GM19035 (cell line): Measurements from ENCODE around the gene MMP1.
A peak's percentile ranks its signal among the peaks of the same experiment; 100 is the strongest.

ENCODE experiments used
- ATAC-seq: cut with Tn5 transposase; IDR thresholded peaks from one replicate; pipeline ENCODE4 v1.9.1; 2021; ENCODE audit not compliant: unreplicated experiment

The MMP1 gene

DNA sequence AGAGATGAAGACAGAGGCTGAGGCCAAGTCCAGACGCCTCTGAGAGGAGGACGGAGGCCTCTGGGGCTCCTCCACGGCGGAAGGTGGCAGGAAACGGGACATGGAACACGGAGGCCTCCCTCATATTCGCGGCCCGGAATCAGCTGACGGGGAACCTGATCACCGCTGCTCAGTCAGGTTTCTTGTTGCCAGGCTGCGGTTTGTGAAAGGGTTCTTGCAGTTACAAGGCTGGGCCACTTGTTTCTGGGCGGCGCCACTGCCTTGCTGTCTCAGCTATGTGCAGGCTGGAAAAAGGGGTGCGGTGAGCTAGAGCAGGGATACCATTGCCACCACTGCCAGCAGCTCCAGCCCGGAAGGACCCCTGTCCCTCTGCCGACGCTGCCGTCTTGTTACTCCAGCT is 10.0 kb upstream of the MMP1 start:
- no peak for ATAC-seq

DNA sequence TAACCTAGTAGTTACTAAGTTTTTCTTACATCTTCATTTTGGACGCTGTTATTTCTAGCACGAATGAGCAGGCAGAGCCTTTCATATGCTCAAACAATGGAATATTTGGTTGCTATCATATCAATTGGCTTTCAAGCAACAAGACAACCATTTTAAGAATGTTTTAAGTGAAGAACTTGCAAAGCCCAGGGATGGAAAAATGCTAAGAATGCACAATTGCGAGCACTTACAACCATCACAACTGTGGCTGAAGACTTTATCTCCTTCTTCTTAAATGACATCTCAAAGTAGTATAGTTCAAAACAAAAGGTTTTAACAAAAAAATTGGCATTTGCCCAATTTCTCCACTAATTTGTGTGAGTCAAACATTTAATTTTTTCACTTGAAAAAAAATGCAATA is 8.3 kb upstream of the MMP1 start:
- no peak for ATAC-seq

DNA sequence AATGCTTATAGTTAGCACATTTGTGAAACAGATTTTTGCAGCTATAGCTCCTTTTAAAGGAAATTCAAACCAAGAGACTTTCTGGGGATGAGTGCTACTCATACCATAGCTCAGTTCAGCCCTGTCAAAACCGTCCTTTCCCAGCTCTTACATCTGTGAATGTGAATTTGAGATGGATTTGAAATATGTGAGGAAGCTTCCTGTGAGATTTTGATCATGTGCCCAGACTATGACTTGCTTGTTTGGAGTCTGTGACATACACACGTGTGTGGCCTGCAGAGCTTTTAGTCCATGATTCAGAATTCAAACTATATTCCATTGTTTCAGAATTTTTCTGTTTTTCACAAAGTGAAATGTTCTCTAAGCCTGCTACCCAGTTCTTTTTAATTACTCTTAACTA is 4.4 kb upstream of the MMP1 start:
- ATAC-seq: no peak

DNA sequence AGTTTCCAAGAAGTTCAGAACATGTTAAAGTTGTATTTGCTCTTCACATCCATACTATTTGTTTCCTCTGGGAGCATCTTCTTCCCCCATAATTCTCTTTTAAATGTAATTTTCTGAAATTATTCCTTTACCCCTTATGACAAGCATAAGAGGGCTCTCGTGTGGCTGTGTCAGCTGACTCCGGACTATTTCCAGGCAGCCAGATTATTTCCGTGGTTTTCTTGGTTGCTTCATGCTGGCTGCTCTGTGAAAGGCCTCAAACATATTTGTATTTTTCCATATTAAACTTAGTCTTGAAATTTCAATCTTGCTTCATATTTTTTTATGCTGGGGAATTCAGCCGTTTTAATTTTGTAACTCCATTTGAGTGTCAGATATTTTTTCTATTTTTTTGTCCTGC is 2.8 kb upstream of the MMP1 start:
- ATAC-seq: no peak

DNA sequence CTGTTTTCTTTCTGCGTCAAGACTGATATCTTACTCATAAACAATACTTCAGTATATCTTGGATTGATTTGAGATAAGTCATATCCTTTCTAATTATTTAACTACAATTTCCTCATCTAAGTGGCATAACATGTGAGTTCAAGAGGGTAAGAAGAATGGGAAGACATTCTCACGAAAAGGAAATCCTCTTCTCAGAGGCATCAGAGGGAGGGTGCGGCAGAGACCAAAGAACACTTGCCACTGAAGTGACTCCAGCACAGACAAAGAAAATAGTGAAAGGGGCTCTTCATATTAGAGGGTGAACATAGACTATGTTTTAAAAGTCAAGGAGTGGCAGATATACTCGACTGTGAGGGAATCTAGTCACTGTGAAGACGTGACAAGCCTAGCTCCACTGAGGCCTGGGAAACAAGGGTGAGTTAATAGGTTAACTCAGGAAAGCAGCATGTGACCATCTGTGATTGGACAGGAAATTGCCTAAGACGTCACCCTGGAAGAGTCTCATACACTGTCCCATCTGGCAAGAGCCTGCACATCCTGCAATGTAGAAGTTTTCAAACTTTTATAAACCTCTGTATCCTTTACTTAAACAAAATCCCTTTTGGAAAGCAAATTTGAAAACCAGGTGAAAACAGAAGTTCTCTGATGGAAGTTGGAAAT is 1.9 kb upstream of the MMP1 start:
- ATAC-seq: no peak

DNA sequence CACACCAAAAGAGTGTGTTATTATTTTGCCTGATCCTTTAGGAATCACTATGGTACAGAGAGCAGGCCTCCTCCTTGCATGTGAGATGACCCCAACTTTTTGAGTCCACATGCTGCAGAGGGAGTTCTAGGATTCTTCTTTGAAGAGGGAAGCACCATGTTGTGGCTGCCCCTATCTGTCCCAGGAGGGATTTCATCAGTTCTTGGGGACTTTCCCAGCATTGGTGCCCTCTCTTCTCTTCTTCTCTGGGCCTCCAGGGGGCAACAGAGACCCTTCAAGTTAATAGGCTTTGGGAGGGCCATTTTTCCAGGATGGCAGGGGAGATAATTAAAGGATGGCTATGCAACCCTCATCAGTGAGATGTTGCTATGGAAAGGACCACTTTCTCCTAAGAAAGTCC is 3.6 kb downstream of the MMP1 start:
- ATAC-seq: peak; percentile 92

DNA sequence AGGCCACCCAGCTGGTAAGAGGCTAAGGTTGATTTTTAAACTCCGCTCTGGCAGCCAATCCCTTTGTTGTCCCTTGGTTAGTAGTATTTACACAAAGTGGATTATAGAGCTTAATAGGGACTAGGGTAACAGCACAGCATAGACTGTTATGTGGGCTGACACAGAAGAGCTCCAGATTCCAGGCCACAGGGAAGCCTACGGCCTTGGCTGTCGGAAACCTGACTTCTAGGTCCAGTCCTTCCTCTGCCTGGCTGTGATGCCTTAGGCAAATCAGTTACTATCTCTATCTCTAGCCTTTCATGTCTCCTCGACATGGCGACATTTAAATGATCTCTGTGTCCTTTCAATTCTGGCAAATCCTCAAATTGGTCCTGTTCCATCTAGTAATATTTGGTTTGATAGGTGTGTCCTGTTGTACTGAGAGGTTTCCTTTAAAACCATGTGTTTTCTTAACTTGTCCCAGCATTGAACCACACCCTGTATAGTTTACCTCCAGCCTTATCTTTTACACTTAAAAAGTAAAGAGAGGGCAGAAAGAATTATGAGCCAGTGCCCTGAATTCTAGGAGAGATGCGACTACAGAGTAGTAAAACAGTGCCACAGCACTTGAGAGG is 4.2 kb downstream of the MMP1 start:
- ATAC-seq: no peak

DNA sequence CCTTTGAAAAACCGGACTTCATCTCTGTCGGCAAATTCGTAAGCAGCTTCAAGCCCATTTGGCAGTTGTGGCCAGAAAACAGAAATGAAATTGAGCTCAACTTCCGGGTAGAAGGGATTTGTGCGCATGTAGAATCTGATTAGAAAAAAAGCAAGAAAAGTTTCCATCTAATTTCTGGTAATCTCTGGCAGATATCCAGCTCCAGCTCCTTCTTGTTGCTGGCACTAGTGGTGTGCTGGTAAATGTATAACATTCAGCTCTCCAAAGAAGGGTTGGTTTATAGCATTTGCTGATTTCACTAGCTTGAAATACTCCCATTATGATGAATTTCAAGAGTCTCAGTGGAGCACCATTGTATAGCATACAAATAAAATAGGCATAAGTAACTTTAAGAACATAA is 5.4 kb downstream of the MMP1 start:
- no peak for ATAC-seq

DNA sequence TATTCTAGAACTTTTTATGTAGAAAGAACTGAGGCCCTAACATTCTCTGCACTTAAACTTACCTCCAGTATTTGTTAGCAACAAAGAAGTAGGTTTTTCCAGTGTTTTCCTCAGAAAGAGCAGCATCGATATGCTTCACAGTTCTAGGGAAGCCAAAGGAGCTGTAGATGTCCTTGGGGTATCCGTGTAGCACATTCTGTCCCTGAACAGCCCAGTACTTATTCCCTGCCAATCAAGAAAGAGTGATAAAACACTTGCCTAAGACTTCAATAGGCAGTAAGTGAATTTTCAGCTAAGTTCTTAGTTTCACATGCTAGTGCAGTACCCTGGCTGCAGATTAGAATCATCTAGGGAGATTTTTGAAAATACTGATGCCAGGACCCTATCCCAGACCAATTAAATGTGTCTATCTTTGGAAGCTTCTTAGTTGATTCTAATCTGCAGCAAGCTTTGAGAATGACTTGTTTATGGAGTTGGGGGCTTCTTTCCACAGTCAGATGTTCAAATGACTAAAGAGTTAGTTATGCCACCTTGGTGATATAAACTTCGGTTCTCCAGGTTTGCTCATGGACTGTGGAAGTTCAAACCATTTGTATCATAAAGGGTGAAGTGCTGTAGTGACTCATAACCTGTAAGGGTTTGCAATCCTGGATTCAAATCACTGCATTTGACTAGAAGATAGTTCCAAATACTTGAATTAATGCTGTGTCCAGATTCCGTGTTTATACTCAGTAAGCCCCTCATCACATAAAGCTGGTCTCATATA is 6.5 kb downstream of the MMP1 start:
- no peak for ATAC-seq

DNA sequence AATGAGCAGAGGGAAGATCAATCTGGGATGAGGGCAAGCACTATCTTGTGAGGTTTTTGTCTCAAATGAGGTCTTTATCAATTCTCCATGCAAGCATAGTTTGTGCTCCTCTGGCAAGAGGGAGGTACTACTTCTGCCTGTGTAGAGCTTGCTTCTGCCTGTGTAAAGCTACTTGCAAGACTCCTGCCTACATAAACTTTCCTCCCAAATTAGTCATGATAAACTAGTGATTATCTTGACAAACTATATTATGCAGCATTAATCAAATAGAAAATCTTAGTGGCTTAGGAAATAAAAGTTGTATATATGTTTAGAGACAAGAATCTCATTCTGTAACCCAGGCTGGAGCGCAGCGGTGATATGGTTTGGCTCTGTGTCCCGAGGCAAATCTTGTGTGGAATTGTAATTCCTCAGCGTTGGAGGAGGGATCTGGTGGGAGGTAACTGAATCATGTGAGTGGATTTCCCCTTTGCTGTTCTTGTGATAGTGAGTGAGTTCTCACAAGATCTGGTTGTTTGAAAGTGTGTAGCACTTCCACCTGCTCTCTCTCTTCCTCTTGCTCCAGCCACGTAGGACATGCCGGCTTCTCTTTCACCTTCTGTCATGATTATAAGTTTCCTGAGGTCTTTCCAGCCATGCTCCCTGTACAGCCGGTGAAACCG is 9.5 kb downstream of the MMP1 start:
- ATAC-seq: no peak

DNA sequence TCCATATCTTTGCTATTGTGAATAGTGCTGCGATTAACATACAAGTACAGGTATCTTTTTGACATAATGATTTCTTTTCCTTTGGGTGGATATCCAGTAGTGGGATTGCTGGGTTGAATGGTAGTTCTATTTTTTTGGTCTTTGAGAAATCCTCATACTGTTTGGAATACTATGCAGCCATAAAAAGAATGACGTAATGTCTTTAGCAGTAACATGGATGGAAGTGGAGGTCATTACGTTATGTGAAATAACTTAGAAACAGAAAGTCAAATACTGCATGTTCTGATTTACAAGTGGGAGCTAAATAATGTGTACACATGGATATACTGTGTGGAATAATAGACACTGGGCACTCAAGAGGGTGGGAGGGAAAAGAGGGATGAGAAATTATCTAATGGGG is 13.6 kb downstream of the MMP1 start:
- no peak for ATAC-seq

DNA sequence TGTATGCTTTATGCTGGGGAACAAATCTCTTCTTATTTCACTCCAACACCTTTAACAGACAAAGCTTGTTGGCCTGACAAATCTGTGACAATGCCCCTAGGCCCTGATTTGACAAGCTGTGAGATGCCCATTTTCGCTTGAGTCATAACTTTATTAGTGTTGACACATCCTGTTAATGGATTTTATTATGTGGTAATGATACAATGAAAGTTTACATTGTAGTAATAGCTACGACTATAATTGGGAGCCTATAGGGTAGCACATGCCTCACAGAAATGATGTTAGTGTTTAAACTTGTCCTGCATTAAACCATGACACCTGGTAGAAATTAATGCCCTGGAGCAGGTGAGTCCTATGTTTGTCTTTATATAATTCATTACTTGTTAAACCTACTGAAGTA is 14.2 kb downstream of the MMP1 start:
- no peak for ATAC-seq

DNA sequence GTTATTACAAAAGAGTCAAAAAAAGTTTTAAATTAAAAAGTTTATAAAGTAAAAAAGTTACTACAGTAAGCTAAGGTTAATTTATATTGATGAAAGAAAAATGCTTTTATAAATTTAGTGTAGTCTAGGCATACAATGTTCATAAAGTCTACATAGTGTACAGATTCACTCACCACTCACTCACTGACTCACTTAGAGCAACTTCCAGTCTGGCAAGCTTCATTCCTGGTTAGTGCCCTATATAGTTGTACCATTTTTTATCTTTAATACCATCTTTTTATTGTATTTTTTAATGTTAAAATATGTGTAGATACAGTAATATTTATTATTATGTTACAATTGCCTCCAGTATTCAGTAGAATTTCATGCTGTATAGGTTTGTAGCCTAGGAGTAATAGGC is 14.9 kb downstream of the MMP1 start:
- no peak for ATAC-seq

DNA sequence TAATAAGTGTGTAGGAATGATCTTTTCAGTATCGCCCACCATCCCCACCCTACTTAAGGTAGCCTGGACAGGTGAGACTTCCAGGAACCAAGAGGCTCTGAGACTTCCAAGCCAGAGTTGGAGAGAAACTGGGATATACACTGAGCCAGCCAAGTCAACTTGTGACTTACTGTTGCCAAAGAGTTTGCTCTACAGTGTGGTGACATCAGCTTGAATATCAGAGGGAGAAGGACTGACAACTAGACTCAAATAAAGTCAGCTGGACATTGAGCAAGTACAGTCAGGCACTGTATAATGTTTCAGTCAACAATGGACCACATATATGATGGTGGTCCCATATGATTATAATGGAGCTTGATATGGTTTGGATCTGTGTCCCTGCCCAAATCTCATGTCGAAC is 16.3 kb downstream of the MMP1 start:
- no peak for ATAC-seq

DNA sequence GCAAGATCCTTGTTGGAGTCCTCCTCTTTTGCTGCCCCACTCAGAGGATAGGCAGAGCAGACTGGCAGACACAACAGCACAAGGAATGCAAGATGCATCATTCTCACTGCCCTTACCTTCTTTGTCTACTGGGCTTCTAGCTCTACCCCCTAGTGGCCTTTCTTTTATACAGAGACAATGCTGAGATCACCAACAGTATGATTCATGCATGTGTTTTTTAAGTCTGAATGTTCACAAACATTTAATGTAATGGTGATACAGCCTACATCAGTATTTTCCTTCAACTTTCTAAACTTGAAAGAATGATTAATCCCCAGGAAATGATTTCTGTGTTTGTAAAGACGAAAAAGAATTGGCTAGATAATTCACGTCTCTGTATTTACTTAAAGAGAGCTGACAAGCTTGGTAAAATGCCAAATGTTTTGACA is 17.5 kb downstream of the MMP1 start, which contains the start of gene MMP10:
TSS of gene MMP10 (minus strand) at position 138 of the 428 bp plus-strand sequence. CDS start at position 101, 37 bp downstream.
- no peak for ATAC-seq

DNA sequence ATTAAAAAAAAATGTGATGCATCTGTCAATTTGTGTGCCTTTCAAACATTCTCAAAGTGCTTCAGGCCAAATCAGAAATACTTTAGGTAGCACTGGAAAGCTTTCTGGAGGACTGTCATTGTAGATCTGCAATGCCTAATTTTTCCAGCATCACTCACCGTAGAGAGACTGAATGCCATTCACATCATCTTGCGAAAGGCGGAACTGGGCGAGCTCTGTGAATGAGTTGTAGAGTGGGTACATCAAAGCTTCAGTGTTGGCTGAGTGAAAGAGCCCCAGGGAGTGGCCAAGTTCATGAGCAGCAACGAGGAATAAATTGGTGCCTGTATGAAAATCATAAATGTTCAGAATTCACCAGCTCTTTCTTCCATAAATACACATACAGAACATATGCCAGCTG is 21.5 kb downstream of the MMP1 start:
- no peak for ATAC-seq

DNA sequence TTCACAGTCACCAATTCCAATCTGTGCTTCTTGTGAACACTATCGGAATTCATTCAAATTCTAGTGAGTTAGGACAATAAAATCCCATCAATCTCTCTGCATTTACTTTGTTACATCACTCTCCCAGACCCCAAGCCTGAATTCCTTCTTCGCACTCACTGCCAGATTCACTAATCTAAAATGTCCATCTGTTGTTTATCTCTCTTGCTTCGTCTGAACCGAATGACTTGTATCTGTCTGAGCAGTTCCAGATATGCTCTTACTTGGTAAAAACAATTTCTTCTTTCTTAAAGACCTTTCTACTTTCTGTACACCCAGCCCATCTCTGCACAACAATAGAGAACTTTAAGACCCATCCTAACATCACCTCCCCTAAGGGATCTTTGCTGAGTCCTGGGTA is 24.6 kb downstream of the MMP1 start:
- ATAC-seq: no peak

DNA sequence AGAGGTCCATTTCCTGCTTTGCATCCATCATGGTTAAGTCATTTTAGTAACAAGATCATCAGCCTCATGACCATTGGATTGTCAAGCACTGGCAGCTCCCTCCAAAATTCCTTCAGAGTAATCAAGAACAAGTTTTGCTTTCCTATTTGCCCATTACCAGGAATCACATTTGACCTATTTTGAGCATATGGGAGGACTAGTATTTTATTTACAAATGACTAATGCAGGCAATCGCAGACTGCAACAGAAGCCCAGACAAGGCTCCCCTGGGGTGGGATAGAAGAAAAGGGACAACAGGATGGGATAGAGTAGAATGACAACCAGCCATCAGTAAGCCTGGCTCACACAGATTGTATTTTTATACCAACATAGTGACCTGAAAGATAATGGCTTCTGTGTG is 26.6 kb downstream of the MMP1 start:
- ATAC-seq: no peak

DNA sequence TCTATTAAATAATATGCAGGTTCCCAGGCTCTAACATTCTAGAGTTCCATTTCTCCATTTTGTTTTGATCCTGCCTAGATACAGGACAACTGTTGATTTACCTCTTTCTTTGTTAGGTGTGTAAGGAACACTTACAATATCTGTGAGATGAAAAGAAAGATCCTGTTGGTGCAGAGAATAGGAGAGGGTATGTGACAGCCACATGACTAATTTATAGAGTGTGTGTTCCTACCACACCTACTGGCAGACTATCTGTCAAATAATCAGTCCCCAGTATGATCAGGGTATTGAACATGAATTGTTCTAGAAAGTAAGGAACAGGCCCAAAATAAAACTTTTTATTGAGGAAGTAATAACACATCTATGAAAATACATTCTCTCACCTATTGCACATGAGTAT is 27.8 kb downstream of the MMP1 start:
- no peak for ATAC-seq

DNA sequence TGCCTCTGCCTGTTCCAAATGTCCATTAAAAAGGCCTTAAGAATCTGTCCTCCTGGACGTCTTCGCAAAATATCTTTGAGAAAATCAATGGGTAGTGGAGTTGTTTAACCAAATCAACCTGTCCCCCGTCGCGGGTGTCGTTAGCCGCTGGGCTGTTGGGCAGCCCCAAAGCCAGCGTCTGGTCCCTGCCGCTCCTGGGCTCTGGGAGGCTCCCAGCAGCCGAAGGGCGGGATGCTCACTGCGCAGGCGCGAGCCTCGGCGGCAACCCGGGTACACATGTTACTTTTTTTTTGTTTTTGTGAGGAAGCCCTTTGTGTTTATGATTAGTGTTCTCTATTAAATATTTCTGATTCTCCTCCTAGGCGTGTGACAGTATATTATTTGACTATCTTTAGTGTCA is 30.2 kb downstream of the MMP1 start:
- ATAC-seq: no peak

DNA sequence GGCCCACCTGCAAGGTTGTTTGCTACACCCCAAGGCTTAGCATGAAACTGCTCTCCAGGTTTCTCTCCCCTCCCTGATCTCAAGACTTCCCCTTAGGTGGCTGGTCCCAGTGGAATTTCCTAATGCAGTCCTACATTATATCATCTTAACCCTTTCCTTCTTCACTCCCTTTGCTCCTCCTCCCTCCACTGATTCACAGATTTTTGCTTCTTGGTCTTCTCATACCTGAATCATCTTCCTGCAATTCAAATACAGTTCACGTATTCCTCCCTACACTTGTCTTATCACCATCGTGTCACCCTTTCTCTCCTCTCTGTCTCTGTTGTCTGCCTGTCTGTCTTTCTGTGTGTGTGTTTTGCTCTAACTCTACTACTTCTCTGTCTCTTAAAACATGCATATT is 34.5 kb downstream of the MMP1 start:
- ATAC-seq: no peak

DNA sequence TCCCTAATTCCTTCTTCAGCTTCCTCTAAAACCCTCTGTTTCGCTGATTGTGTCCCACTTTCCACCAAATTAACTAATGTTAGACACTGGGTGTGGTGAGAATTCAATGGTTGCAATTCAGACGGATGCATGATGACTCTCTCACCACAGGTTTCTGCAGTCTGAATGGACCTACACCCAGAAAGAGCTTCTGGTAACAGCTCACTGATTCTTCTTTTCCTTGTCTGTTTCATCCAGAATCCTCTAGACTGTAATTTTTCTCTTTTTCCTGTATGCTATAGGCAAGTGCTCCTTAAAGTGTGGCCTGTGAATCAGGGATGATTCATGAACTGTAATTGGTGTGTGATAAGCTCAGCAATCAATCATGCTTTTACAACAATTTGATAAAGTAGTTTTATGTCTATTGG is 35.6 kb downstream of the MMP1 start:
- ATAC-seq: no peak
